Endothelial cell (in vitro differentiated cells): ENCODE measurements around the gene STRIT1. TPM values are rescaled to one million over a fixed set of nuclear protein-coding genes. Genes with fewer than 3 reads are reported as not detected.

Experiments
- DNase-seq: peaks from one replicate; pipeline ENCODE4 v3.0.0; 2021; ENCODE audit warnings: low spot score
- H3K27ac Mint-ChIP-seq: one replicate; pipeline ENCODE4 v1.8.0; 2021; ENCODE audit warnings: mixed read lengths, inconsistent platforms; ENCODE audit not compliant: unreplicated experiment
- H3K27me3 Mint-ChIP-seq: one replicate; pipeline ENCODE4 v1.8.0; 2021; ENCODE audit warnings: mild to moderate bottlenecking, moderate library complexity, mixed read lengths, inconsistent platforms; ENCODE audit not compliant: unreplicated experiment
- H3K36me3 Mint-ChIP-seq: one replicate; pipeline ENCODE4 v1.8.0; 2021; ENCODE audit warnings: mild to moderate bottlenecking, low read depth, mixed read lengths, inconsistent platforms; ENCODE audit not compliant: unreplicated experiment
- H3K4me1 Mint-ChIP-seq: one replicate; pipeline ENCODE4 v1.8.0; 2021; ENCODE audit warnings: mild to moderate bottlenecking, mixed read lengths, inconsistent platforms; ENCODE audit not compliant: unreplicated experiment
- H3K4me3 Mint-ChIP-seq: one replicate; pipeline ENCODE4 v1.8.0; 2021; ENCODE audit warnings: mild to moderate bottlenecking, mixed read lengths, inconsistent platforms; ENCODE audit not compliant: unreplicated experiment
- H3K9me3 Mint-ChIP-seq: one replicate; pipeline ENCODE4 v1.8.0; 2021; ENCODE audit warnings: mixed read lengths, inconsistent platforms; ENCODE audit not compliant: unreplicated experiment
- total RNA-seq: library from RNA; stranded (reverse); fragmentation: NEBNext Ultra II Directional; extraction: Animal tissue kit (Norgen Biotek cat#: 25700); gene quantifications from one replicate; pipeline ENCODE4 v1.2.1, GENCODE V29; 2021; ENCODE audit not compliant: unreplicated experiment
- TF ChIP-seq, protein P1 (sequence below): fragments of 200-600 bp; sonication (generic); IDR thresholded peaks from one replicate; pipeline ENCODE4 v1.5.0; 2021; ENCODE audit warnings: antibody characterized with exemption; ENCODE audit not compliant: unreplicated experiment

STRIT1 gene
- total RNA-seq, 1 donor from 2014 or later = not detected

DNA sequence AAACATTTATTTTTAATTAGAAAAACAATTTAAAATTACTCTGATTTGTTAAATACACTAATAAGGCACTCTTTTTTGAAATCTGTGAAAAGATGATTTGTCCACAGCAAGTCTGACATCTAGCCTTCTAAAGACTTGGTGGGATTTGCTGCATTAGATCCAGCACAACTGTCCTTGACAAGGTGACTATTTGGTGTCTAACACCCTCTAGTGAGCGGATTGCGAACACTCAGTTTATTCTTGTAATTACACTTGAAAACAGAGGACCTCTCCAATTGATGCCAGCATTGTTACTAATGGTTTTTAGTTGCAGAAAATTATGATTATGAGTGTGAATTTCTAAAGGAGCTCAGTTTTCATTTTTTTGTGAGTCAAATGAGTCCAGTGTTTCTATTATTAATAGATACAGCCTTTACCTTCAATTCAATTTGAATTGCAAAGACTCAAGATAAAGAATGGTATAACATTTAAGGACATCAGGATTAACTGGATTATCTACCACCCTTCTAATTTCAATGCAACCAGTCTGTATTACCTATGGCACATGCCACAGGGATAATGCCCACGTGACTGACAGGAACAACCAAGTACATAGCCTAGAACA is 29.7 kb upstream of the STRIT1 start:
- Mint-ChIP-seq H3K9me3 (no peaks in the 10 kb centered on the region), H3K36me3 (no peaks in the 10 kb centered on the region), H3K4me1 (no peaks in the 10 kb centered on the region), H3K4me3 (no peak overlapping the region), H3K27me3 (peaks cover 3% of the 10 kb centered on the region), H3K27ac (no peak overlapping the region)
- TF ChIP-seq, protein P1, sequence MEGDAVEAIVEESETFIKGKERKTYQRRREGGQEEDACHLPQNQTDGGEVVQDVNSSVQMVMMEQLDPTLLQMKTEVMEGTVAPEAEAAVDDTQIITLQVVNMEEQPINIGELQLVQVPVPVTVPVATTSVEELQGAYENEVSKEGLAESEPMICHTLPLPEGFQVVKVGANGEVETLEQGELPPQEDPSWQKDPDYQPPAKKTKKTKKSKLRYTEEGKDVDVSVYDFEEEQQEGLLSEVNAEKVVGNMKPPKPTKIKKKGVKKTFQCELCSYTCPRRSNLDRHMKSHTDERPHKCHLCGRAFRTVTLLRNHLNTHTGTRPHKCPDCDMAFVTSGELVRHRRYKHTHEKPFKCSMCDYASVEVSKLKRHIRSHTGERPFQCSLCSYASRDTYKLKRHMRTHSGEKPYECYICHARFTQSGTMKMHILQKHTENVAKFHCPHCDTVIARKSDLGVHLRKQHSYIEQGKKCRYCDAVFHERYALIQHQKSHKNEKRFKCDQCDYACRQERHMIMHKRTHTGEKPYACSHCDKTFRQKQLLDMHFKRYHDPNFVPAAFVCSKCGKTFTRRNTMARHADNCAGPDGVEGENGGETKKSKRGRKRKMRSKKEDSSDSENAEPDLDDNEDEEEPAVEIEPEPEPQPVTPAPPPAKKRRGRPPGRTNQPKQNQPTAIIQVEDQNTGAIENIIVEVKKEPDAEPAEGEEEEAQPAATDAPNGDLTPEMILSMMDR = peak; percentile 38
- DNase-seq = peak; percentile 50

DNA sequence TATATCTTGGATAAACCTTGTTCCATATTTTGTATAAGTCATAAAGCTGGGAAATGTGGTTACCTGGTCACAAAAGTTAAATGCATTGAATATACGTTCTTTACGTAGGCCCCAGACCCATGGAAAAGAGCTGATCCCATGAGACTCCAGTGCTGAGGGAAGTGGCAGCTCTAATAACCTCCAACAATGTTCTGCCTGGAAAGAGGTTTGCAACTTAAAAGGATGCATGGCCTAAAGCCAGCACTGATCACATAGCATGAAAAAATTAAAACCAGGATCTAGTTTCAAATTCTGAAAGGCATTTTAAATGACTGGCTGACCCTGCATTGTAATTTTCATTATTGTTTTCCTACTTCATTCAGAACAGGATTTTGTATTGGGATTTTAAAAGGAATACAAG is 27.9 kb upstream of the STRIT1 start:
- H3K27ac Mint-ChIP-seq = no peak overlapping the region
- no peaks in the 10 kb centered on the region for H3K9me3 Mint-ChIP-seq
- H3K4me1 Mint-ChIP-seq = no peaks in the 10 kb centered on the region
- DNase-seq = no peak
- TF ChIP-seq, protein P1 = no peak
- H3K27me3 Mint-ChIP-seq = peaks cover 3% of the 10 kb centered on the region
- no peak overlapping the region for H3K4me3 Mint-ChIP-seq
- no peaks in the 10 kb centered on the region for H3K36me3 Mint-ChIP-seq

DNA sequence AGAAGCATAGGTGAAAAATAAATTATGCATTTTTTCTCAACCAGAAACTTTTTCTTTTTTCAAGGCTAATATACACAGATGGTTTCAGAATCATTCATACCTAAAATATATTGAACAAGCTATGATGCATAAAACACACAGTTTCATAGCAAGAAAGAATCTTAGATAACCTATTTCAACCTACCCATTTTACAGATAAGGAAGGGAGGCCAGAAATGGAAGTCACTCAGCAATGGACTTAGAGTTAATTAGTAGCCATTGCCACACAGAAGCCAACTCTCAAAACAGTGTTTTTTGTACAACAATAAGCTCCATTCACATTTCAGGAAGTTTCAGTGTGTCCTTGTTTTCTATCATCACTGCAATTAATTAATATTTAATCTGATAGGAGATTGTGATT is 27.5 kb upstream of the STRIT1 start:
- H3K27ac Mint-ChIP-seq = no peak overlapping the region
- no peaks in the 10 kb centered on the region for H3K4me1 Mint-ChIP-seq
- TF ChIP-seq, protein P1 = no peak
- DNase-seq = no peak
- H3K27me3 Mint-ChIP-seq = peaks cover 3% of the 10 kb centered on the region
- no peaks in the 10 kb centered on the region for H3K36me3 Mint-ChIP-seq
- H3K9me3 Mint-ChIP-seq = no peaks in the 10 kb centered on the region
- H3K4me3 Mint-ChIP-seq = no peak overlapping the region

DNA sequence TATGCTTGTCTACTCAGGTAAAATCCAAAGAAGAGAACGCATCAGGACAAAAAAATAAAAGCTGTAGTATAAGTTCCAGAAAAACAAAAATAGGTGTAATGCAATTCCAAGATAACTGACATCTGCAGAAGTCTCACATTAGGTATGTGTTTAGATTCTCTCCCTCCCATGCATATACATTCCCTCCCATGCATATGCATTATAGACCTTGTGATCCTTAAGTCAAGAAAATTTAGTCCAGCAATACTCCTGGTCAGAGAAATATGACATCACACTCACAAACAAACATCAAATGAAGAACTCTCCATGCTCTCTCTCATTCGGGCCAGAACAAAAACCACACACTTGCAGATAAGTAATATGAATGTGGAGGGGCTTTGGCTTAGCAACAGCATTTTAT is 25.3 kb upstream of the STRIT1 start:
- TF ChIP-seq, protein P1 = no peak
- Mint-ChIP-seq H3K4me3 (no peak overlapping the region), H3K9me3 (no peaks in the 10 kb centered on the region)

DNA sequence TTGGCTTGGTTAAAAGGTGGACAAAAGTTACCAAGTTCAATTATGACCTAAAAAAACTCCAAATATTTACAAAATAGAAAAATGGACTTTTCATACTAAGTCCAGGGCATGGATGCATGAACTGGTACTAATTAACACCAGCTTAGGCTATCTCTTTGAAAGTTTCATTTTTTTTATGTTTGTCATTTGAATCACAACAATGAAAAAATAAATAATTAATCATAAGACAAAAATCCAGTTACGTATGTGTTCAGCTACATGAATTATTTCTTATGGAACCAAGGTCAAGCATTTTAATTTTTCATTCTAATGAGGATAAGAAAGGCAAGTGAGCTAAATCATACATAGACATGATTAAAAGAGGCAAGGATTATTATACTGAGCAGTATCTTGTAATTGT is 23.7 kb upstream of the STRIT1 start:
- TF ChIP-seq, protein P1 = no peak
- no peak for DNase-seq
- Mint-ChIP-seq H3K9me3 (no peaks in the 10 kb centered on the region), H3K27ac (no peak overlapping the region), H3K4me3 (no peak overlapping the region), H3K36me3 (no peaks in the 10 kb centered on the region), H3K4me1 (no peaks in the 10 kb centered on the region), H3K27me3 (no peaks in the 10 kb centered on the region)

More for the DNA sequence above, 25.3 kb upstream of the STRIT1 start:
- no peak overlapping the region for H3K27ac Mint-ChIP-seq
- H3K27me3 Mint-ChIP-seq = no peaks in the 10 kb centered on the region
- no peaks in the 10 kb centered on the region for H3K4me1 Mint-ChIP-seq
- H3K36me3 Mint-ChIP-seq = no peaks in the 10 kb centered on the region
- no peak for DNase-seq
